Liver (tissue), 9 donors: ENCODE measurements around the gene LAMC3. TPM values are rescaled to one million over a fixed set of nuclear protein-coding genes. Genes with fewer than 3 reads are reported as not detected.
"Not testable (repeated sequence)": the region's sequence is repeated elsewhere in the genome, so short reads cannot be mapped to it uniquely, and the experiment has no call there.

Experiments
- DNase-seq: peaks from one replicate; pipeline ENCODE4 v3.0.0-alpha.2; 2017; ENCODE audit warnings: low spot score
- H3K27ac ChIP-seq, 2 donors: one replicate each; pipeline ENCODE4 v1.7.0; 2013; ENCODE audit warnings: inconsistent platforms in 2 of 2, low read length in 2 of 2, control low read depth in 1 of 2, low read depth in 1 of 2, mild to moderate bottlenecking in 1 of 2
- H3K27me3 ChIP-seq, 4 donors: one replicate each; pipeline versions ENCODE4 v1.6.1 to v1.7.0; 2013; ENCODE audit warnings: low read length in 3 of 4, inconsistent platforms in 1 of 4, mild to moderate bottlenecking in 1 of 4, moderate library complexity in 1 of 4; ENCODE audit not compliant: control insufficient read depth in 4 of 4, insufficient read depth in 4 of 4
- H3K36me3 ChIP-seq, 4 donors: one replicate each; pipeline versions ENCODE4 v1.6.1 to v1.7.0; 2013; ENCODE audit warnings: low read length in 3 of 4, mild to moderate bottlenecking in 3 of 4, low read depth in 1 of 4, moderate library complexity in 1 of 4; ENCODE audit not compliant: control insufficient read depth in 4 of 4, insufficient read depth in 3 of 4
- H3K4me1 ChIP-seq, 4 donors: one replicate each; pipeline versions ENCODE4 v1.6.1 to v1.7.0; 2013; ENCODE audit warnings: low read length in 3 of 4, mild to moderate bottlenecking in 3 of 4, moderate library complexity in 1 of 4; ENCODE audit not compliant: control insufficient read depth in 4 of 4, insufficient read depth in 4 of 4
- H3K4me3 ChIP-seq, 3 donors: one replicate each; pipeline versions ENCODE4 v1.6.1 to v1.7.0; 2013; ENCODE audit warnings: low read length in 3 of 3, control low read depth in 1 of 3, low read depth in 1 of 3, mild to moderate bottlenecking in 1 of 3
- H3K9ac ChIP-seq, 2 donors: one replicate each; pipeline ENCODE4 v1.7.0; 2013; ENCODE audit warnings: low read length in 2 of 2, mild to moderate bottlenecking in 2 of 2, moderate library complexity in 2 of 2, control low read depth in 1 of 2, low read depth in 1 of 2
- H3K9me3 ChIP-seq, 4 donors: one replicate each; pipeline versions ENCODE4 v1.6.1 to v1.7.0; 2013; ENCODE audit warnings: low read length in 3 of 4; ENCODE audit not compliant: control insufficient read depth in 4 of 4
- EGR1 ChIP-seq, 2 donors: IDR thresholded peaks; 2 replicates each; pipeline ENCODE4 v1.6.1; 2016 to 2018; ENCODE audit warnings: antibody characterized with exemption in 2 of 2, low read depth in 2 of 2
- FOXA1 ChIP-seq: IDR thresholded peaks from 2 replicates; pipeline ENCODE4 v1.6.1; 2016; ENCODE audit warnings: antibody characterized with exemption
- FOXA2 ChIP-seq: IDR thresholded peaks from 2 replicates; pipeline ENCODE4 v1.6.1; 2016; ENCODE audit warnings: antibody characterized with exemption
- GABPA ChIP-seq, 2 donors: IDR thresholded peaks in 1 of 2; conservative IDR thresholded peaks in 1 of 2; 2 replicates each; pipeline ENCODE4 v1.6.1; 2016; ENCODE audit warnings: antibody characterized with exemption in 2 of 2, mild to moderate bottlenecking in 1 of 2, moderate library complexity in 1 of 2
- HNF4G ChIP-seq: IDR thresholded peaks from 2 replicates; pipeline ENCODE4 v1.6.1; 2016; ENCODE audit warnings: antibody characterized with exemption
- JUND ChIP-seq, 2 donors: IDR thresholded peaks; 2 replicates each; pipeline ENCODE4 v1.6.1; 2016; ENCODE audit warnings: antibody characterized with exemption in 2 of 2
- NR2F2 ChIP-seq: IDR thresholded peaks from 2 replicates; pipeline ENCODE4 v1.6.1; 2016; ENCODE audit warnings: antibody characterized with exemption
- RXRA ChIP-seq, 2 donors: IDR thresholded peaks; 2 replicates each; pipeline ENCODE4 v1.6.1; 2017 to 2018; ENCODE audit warnings: antibody characterized with exemption in 2 of 2, mild to moderate bottlenecking in 1 of 2
- SP1 ChIP-seq: IDR thresholded peaks from 2 replicates; pipeline ENCODE4 v1.6.1; 2018; ENCODE audit warnings: antibody characterized with exemption, mild to moderate bottlenecking
- TAF1 ChIP-seq: conservative IDR thresholded peaks from 2 replicates; pipeline ENCODE4 v1.6.1; 2016; ENCODE audit warnings: antibody characterized with exemption, mild to moderate bottlenecking
- WGBS: extraction: QIAGEN DNeasy Blood & Tissue Kit; methylation state at CpG from one replicate; pipeline ENCODE4 v1.1.7; 2013; 5-methylcytosine and 5-hydroxymethylcytosine counted together
- polyA plus RNA-seq, 2 donors: library from polyadenylated mRNA; stranded (reverse) in 1 of 2; unstranded in 1 of 2; fragments of 200-250 nt in 1 of 2; fragments of >200 nt in 1 of 2; fragmentation: Nextera tagmentation in 1 of 2; extraction: Ambion mirVana in 1 of 2; gene quantifications; one replicate each; pipeline versions ENCODE4 v1.2.1 to v1.2.3, GENCODE V29; 2013 to 2015
- total RNA-seq, 2 donors: library from RNA; depleted of rRNA; stranded (reverse); fragments of >200 nt; gene quantifications; one replicate each; pipeline ENCODE4 v1.2.3, GENCODE V29; 2014
- TF ChIP-seq, protein P1 (sequence below): IDR thresholded peaks from 2 replicates; pipeline ENCODE4 v1.6.1; 2016; ENCODE audit warnings: antibody characterized with exemption, mild to moderate bottlenecking
- TF ChIP-seq, protein P2 (sequence below): IDR thresholded peaks from 2 replicates; pipeline ENCODE4 v1.6.1; 2016; ENCODE audit warnings: antibody characterized with exemption
- donor health status: healthy.
- donor health status: healthy.
- donor health status: healthy.
- donor health status: healthy.
- donor health status: healthy.

The LAMC3 gene
- total and polyA plus RNA-seq, 4 donors = 1.4 to 5.9 (median 2.9) TPM

DNA sequence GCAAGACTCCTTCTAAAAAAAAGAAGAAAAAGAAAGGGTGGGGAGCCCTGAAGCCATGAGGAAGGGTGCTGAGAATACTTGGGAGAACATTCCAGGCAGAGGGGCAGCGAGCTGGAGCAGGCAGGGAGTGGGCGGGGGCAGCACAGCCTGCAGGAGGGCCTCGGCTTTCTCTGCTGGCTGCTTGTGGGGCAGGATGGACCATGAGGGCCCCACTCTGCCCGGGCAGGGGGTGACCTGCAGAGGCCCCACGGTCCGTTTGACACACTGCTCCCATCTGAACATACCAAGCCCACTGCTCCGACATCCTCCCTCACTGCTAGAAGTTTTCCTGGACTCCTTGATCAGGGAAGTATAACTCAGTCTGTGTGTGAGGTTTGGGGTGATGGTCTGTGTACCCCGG is 104.7 kb downstream of the LAMC3 start (continued):
- TF ChIP-seq, protein P1, sequence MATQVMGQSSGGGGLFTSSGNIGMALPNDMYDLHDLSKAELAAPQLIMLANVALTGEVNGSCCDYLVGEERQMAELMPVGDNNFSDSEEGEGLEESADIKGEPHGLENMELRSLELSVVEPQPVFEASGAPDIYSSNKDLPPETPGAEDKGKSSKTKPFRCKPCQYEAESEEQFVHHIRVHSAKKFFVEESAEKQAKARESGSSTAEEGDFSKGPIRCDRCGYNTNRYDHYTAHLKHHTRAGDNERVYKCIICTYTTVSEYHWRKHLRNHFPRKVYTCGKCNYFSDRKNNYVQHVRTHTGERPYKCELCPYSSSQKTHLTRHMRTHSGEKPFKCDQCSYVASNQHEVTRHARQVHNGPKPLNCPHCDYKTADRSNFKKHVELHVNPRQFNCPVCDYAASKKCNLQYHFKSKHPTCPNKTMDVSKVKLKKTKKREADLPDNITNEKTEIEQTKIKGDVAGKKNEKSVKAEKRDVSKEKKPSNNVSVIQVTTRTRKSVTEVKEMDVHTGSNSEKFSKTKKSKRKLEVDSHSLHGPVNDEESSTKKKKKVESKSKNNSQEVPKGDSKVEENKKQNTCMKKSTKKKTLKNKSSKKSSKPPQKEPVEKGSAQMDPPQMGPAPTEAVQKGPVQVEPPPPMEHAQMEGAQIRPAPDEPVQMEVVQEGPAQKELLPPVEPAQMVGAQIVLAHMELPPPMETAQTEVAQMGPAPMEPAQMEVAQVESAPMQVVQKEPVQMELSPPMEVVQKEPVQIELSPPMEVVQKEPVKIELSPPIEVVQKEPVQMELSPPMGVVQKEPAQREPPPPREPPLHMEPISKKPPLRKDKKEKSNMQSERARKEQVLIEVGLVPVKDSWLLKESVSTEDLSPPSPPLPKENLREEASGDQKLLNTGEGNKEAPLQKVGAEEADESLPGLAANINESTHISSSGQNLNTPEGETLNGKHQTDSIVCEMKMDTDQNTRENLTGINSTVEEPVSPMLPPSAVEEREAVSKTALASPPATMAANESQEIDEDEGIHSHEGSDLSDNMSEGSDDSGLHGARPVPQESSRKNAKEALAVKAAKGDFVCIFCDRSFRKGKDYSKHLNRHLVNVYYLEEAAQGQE = no peak
- TF ChIP-seq SP1 = no peak
- no peak for TF ChIP-seq TAF1
- TF ChIP-seq, protein P2, sequence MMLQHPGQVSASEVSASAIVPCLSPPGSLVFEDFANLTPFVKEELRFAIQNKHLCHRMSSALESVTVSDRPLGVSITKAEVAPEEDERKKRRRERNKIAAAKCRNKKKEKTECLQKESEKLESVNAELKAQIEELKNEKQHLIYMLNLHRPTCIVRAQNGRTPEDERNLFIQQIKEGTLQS = no peak
- TF ChIP-seq FOXA2 = no peak
- TF ChIP-seq GABPA (IDR thresholded peaks at IDR 0.05 in 1 of 2, conservative IDR thresholded peaks at IDR 0.05 in 1 of 2) = no peak
- TF ChIP-seq HNF4G = no peak

DNA sequence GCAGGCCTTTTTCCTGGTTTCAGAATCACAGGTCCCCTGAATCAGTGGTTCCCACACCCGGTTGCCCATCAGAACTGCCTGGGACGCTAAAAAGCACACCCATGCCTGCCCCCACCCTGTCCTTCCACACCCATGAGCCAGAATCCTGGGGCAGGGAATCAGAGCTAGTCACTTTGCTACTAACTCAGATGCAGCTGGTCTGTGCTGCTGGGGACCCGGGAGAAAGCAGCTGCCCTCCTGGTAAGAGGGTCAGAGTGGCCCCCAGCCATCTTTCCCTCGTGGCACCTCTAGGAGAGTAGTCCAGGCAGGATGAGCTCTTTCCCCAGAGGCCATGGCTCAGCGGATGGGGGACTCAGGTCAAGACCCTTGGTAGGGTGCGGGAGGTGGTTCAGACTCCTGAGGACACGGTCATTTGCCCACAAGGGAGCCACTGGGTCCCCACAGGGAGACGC is 105.1 kb downstream of the LAMC3 start:
- no peak overlapping the region for H3K4me3 ChIP-seq
- H3K9ac ChIP-seq = no peak overlapping the region
- H3K27me3 ChIP-seq = peaks cover 0 to 5% (median 0%) of the 10 kb centered on the region in 4 donors
- H3K4me1 ChIP-seq = no peaks in the 10 kb centered on the region
- TF ChIP-seq NR2F2 (no peak), GABPA (IDR thresholded peaks at IDR 0.05 in 1 of 2, conservative IDR thresholded peaks at IDR 0.05 in 1 of 2) (no peak), JUND (IDR thresholded peaks at IDR 0.05) (no peak), HNF4G (no peak), SP1 (no peak), RXRA (IDR thresholded peaks at IDR 0.05) (no peak), EGR1 (IDR thresholded peaks at IDR 0.05; ENCODE audit: low read depth in 2 of 2) (no peak), FOXA2 (no peak), FOXA1 (no peak)
- TF ChIP-seq, protein P2 = no peak
- TF ChIP-seq, protein P1 = no peak
- WGBS = 85% methylated on average over 8 of the region's 8 CpGs
- H3K27ac ChIP-seq = no peak overlapping the region
- H3K36me3 ChIP-seq = no peaks in the 10 kb centered on the region
- no peaks in the 10 kb centered on the region for H3K9me3 ChIP-seq
- DNase-seq = no peak

GRCh38 chr9:131115360-131115742 is 106.4 kb downstream of the LAMC3 start:
- H3K9ac ChIP-seq, H3K4me3 ChIP-seq, H3K27ac ChIP-seq, H3K9me3 ChIP-seq, H3K27me3 ChIP-seq, H3K36me3 ChIP-seq, H3K4me1 ChIP-seq, DNase-seq: not testable (repeated sequence)
- 89% methylated on average over 4 of the region's 6 CpGs for WGBS
